ENCODE data around the gene ANKRD11. TPM values are rescaled to one million over a fixed set of nuclear protein-coding genes. Genes with fewer than 3 reads are reported as not detected.
A peak's percentile ranks its signal among the peaks of the same experiment; 100 is the strongest.

Gene ANKRD11
- total and polyA plus RNA-seq, 2 donors (not counting 3 experiments of a cell fraction or from before 2014, with no cell fraction given) = 55.8 to 191 TPM

GRCh38 chr16:89410794-89411309, 79.5 kb downstream of the ANKRD11 start:
- Histone ChIP-seq H3K4me1 (ENCODE audit: control insufficient read depth, extremely low read depth, insufficient read depth, low read length) (peaks cover 52% of the 10 kb centered on the region), H3K27me3 (ENCODE audit: control insufficient read depth in 2 of 2, insufficient read depth in 2 of 2, low read length in 2 of 2) (no peaks in the 10 kb centered on the region)

More at GRCh38 chr16:89410794-89411309, 79.5 kb downstream of the ANKRD11 start:
- FAIRE-seq (peak; percentile 92), DNase-seq (ENCODE audit: low read depth, low spot score) (peak; percentile 97)
- Histone ChIP-seq H3K4me2 (ENCODE audit: insufficient read depth, low read length) (no peak overlapping the region), H3K36me3 (ENCODE audit: control insufficient read depth in 2 of 2, extremely low read depth in 1 of 2, insufficient read depth in 2 of 2, low read length in 2 of 2) (no peaks in the 10 kb centered on the region), H3K9me1 (replicated peaks; ENCODE audit: control insufficient read depth, extremely low read depth, insufficient read depth, low read length) (no peaks in the 10 kb centered on the region), H2AFZ (ENCODE audit: low read depth, low read length) (no peak overlapping the region), H3K27ac (ENCODE audit: insufficient read depth, low read depth, low read length) (peak overlapping the region; percentile 39), H3K9ac (replicated peaks; ENCODE audit: extremely low read depth, insufficient read depth, low read length) (no peak overlapping the region), H3K9me3 (replicated peaks; ENCODE audit: control insufficient read depth, insufficient read depth, low read length) (no peaks in the 10 kb centered on the region), H3K79me2 (ENCODE audit: control insufficient read depth, insufficient read depth, low read length) (peaks cover 96% of the 10 kb centered on the region), H4K20me1 (replicated peaks; ENCODE audit: control insufficient read depth, extremely low read depth, insufficient read depth, low read length) (peaks cover 8% of the 10 kb centered on the region), H3K4me3 (replicated peaks in 1 of 3; ENCODE audit: insufficient read depth in 1 of 3, low read depth in 1 of 3, low read length in 3 of 3) (no peak overlapping the region)
- no TSS peak for BruUV-seq (replicated peaks)
- intact Hi-C loops (cut with micrococcal nuclease) = loop anchor here (2.0 to 5.0 kb wide), 4 partner anchors 48 to 96 kb away; partner anchors contain the start of genes ANKRD11 and SPG7
- CTCF ChIA-PET = interaction anchor here (0.7 to 2.3 kb wide), 22 partner anchors 9 to 146 kb away, joined by 3 to 13 read pairs (median 4); partner anchors contain the start of gene ANKRD11
- dilution Hi-C loops (cut with MboI; ENCODE audit: extremely low pct_ligation_motif_present, low sequenced_read_pairs) = no loop called here
- POLR2A ChIA-PET = interaction anchor here (0.6 to 1.5 kb wide), 3 partner anchors 64 to 78 kb away, joined by 3 to 6 read pairs (median 5); no protein-coding TSS in a partner anchor
- TF ChIP-seq MYC (IDR thresholded peaks at IDR 0.05; ENCODE audit: low read depth, low read length) (peak; percentile 85), GATA2 (IDR thresholded peaks at IDR 0.05; ENCODE audit: insufficient read depth, insufficient read length, low read depth, low read length) (no peak), POLR2AphosphoS5 (IDR thresholded peaks at IDR 0.05; ENCODE audit: insufficient read depth, low read depth, low read length) (peak; percentile 84), CTCF (IDR thresholded peaks at IDR 0.05; ENCODE audit: extremely low read depth in 1 of 2, insufficient read depth in 1 of 2, low read depth in 1 of 2, low read length in 2 of 2) (peak in 1 of 2 donors; percentile 52), POLR2A (IDR thresholded peaks at IDR 0.05; ENCODE audit: low read depth, low read length) (peak; percentile 22), JUN (IDR thresholded peaks at IDR 0.05; ENCODE audit: borderline replicate concordance, insufficient read depth, insufficient read length, low read depth) (no peak), FOS (IDR thresholded peaks at IDR 0.05; ENCODE audit: borderline replicate concordance, insufficient read depth, low read length) (no peak), EZH2 (IDR thresholded peaks at IDR 0.05; ENCODE audit: borderline replicate concordance, low read depth, low read length, severe bottlenecking) (no peak)
- TF ChIP-seq, protein P1, sequence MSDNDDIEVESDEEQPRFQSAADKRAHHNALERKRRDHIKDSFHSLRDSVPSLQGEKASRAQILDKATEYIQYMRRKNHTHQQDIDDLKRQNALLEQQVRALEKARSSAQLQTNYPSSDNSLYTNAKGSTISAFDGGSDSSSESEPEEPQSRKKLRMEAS (IDR thresholded peaks at IDR 0.05; ENCODE audit: insufficient read depth, insufficient read length) = peak; percentile 100
